Aorta (tissue), 5 donors: Measurements from ENCODE around the gene KRT15. TPM values are rescaled to one million over a fixed set of nuclear protein-coding genes. Genes with fewer than 3 reads are reported as not detected.
A peak's percentile ranks its signal among the peaks of the same experiment; 100 is the strongest.

ENCODE experiments used
- ATAC-seq: fragments of 200-7000 bp; cut with Tn5 transposase; one replicate; pipeline ENCODE4 v1.9.1; 2022; ENCODE audit warnings: moderate library complexity; ENCODE audit not compliant: low FRiP score
- DNase-seq, 2 donors: peaks; one replicate each; pipeline ENCODE4 v3.0.0-alpha.2; 2020
- H3K27ac ChIP-seq, 2 donors: one replicate each; pipeline ENCODE4 v1.5.1; 2013; ENCODE audit warnings: low read length in 2 of 2, mild to moderate bottlenecking in 2 of 2, moderate library complexity in 2 of 2, control low read depth in 1 of 2, inconsistent platforms in 1 of 2, low read depth in 1 of 2
- H3K27me3 ChIP-seq, 2 donors: one replicate each; pipeline ENCODE4 v1.6.1; 2013; ENCODE audit warnings: control low read depth in 1 of 2, low read length in 1 of 2, mild to moderate bottlenecking in 1 of 2, moderate library complexity in 1 of 2; ENCODE audit not compliant: insufficient read depth in 2 of 2, control insufficient read depth in 1 of 2
- H3K36me3 ChIP-seq, 2 donors: one replicate each; pipeline ENCODE4 v1.6.1; 2013; ENCODE audit warnings: control low read depth in 1 of 2, low read length in 1 of 2, mild to moderate bottlenecking in 1 of 2; ENCODE audit not compliant: insufficient read depth in 2 of 2, control insufficient read depth in 1 of 2
- H3K4me1 ChIP-seq, 2 donors: one replicate each; pipeline ENCODE4 v1.6.1; 2013; ENCODE audit warnings: low read length in 2 of 2, control low read depth in 1 of 2, mild to moderate bottlenecking in 1 of 2, moderate library complexity in 1 of 2; ENCODE audit not compliant: insufficient read depth in 2 of 2, control insufficient read depth in 1 of 2
- H3K4me3 ChIP-seq, 2 donors: one replicate each; pipeline ENCODE4 v1.5.1; 2013; ENCODE audit warnings: low read length in 2 of 2, control low read depth in 1 of 2, mild to moderate bottlenecking in 1 of 2
- H3K9me3 ChIP-seq: one replicate; pipeline ENCODE4 v1.6.1; 2013; ENCODE audit warnings: mild to moderate bottlenecking, low read length; ENCODE audit not compliant: control insufficient read depth
- WGBS, 2 donors: extraction: QIAGEN DNeasy Blood & Tissue Kit; methylation state at CpG; one replicate each; pipeline ENCODE4 v1.1.7; 2013; 5-methylcytosine and 5-hydroxymethylcytosine counted together
- intact Hi-C, 2 donors: fragments of 100-400 bp; cut with DNase I; formaldehyde crosslinking; loops; one replicate each; pipeline versions ENCODE4 v1.14.2 to v1.15.0; 2022
- polyA plus RNA-seq, 2 donors: library from polyadenylated mRNA; stranded (reverse); fragments of 200-250 nt; gene quantifications; one replicate each; pipeline ENCODE4 v1.2.3, GENCODE V29; 2013
- total RNA-seq, 2 donors: library from RNA; stranded (reverse); fragmentation: NEBNext Ultra II Directional; extraction: Animal tissue kit (Norgen Biotek cat#: 25700); gene quantifications; one replicate each; pipeline ENCODE4 v1.2.1, GENCODE V29; 2021
- donor health status: healthy with polysubstance abuse.
- donor health status: Bipolar disorder and iron deficiency.
- donor health status: DM: no; HTN: no; CAD: no.
- donor health status: DM: no; HTN: no; CAD: no.
- donor health status: DM: yes; HTN: yes; CAD: no.

The KRT15 gene
- total and polyA plus RNA-seq, 4 donors = 0.56 to 1.9 TPM; not detected in 2

- H3K36me3 ChIP-seq = no peaks in the 10 kb centered on the region
Observed at GRCh38 chr17:41496803-41497484, 21.7 kb downstream of the KRT15 start.

GRCh38 chr17:41494524-41494923 lies 24.2 kb downstream of the KRT15 start:
- 55 to 61% methylated on average over 2 of the region's 2 CpGs for WGBS, 2 donors
- ATAC-seq = no peak
- no peak overlapping the region for H3K4me3 ChIP-seq
- peak in 1 of 2 donors; percentile 44 for DNase-seq
- no peaks in the 10 kb centered on the region for H3K4me1 ChIP-seq
- no peaks in the 10 kb centered on the region for H3K9me3 ChIP-seq
- H3K27me3 ChIP-seq = no peaks in the 10 kb centered on the region
- no peaks in the 10 kb centered on the region for H3K36me3 ChIP-seq
- intact Hi-C loops = loop anchor here in 1 of 2 donors (5.0 kb wide), 1 partner anchor 53 kb away; no protein-coding TSS in a partner anchor
- H3K27ac ChIP-seq = no peak overlapping the region

More at GRCh38 chr17:41496803-41497484, 21.7 kb downstream of the KRT15 start:
- Histone ChIP-seq H3K4me1 (no peaks in the 10 kb centered on the region), H3K4me3 (no peak overlapping the region), H3K27ac (no peak overlapping the region), H3K27me3 (no peaks in the 10 kb centered on the region), H3K9me3 (no peaks in the 10 kb centered on the region)
- WGBS, 2 donors = 67 to 72% methylated on average over 12 of the region's 12 CpGs
- DNase-seq (peak in 1 of 2 donors; percentile 82), ATAC-seq (peak; percentile 78)
- intact Hi-C loops = no loop called here

- Histone ChIP-seq H3K27ac (no peak overlapping the region), H3K9me3 (no peaks in the 10 kb centered on the region), H3K27me3 (no peaks in the 10 kb centered on the region), H3K4me3 (no peak overlapping the region), H3K4me1 (no peaks in the 10 kb centered on the region), H3K36me3 (no peaks in the 10 kb centered on the region)
- 42 to 43% methylated on average over 4 of the region's 4 CpGs for WGBS, 2 donors
- ATAC-seq = no peak
- DNase-seq = peak; percentile 41 to 62
- intact Hi-C loops = loop anchor here in 1 of 2 donors (5.0 kb wide), 1 partner anchor 55 kb away; no protein-coding TSS in a partner anchor
Observed at GRCh38 chr17:41492771-41493170, 25.9 kb downstream of the KRT15 start.

GRCh38 chr17:41492351-41492750 lies 26.3 kb downstream of the KRT15 start:
- no peak overlapping the region for H3K27ac ChIP-seq
- ATAC-seq (peak; percentile 12), DNase-seq (peak; percentile 47 to 48)
- intact Hi-C loops = loop anchor here in 1 of 2 donors (5.0 kb wide), 1 partner anchor 55 kb away; no protein-coding TSS in a partner anchor
- H3K27me3 ChIP-seq = no peaks in the 10 kb centered on the region
- H3K4me1 ChIP-seq = no peaks in the 10 kb centered on the region
- H3K9me3 ChIP-seq = no peaks in the 10 kb centered on the region
- no peak overlapping the region for H3K4me3 ChIP-seq
- WGBS, 2 donors = 73 to 74% methylated on average over 6 of the region's 6 CpGs
- no peaks in the 10 kb centered on the region for H3K36me3 ChIP-seq

- intact Hi-C loops = loop anchor here in 1 of 2 donors (5.0 kb wide), 1 partner anchor 56 kb away; no protein-coding TSS in a partner anchor
- Histone ChIP-seq H3K4me1 (no peaks in the 10 kb centered on the region), H3K9me3 (no peaks in the 10 kb centered on the region), H3K27me3 (no peaks in the 10 kb centered on the region), H3K27ac (no peak overlapping the region), H3K4me3 (no peak overlapping the region), H3K36me3 (no peaks in the 10 kb centered on the region)
- WGBS, 2 donors = 85% methylated on average over 2 of the region's 2 CpGs
- ATAC-seq (no peak), DNase-seq (peak in 1 of 2 donors; percentile 25)
Observed at GRCh38 chr17:41491476-41491875, 27.2 kb downstream of the KRT15 start.

- no peaks in the 10 kb centered on the region for H3K4me1 ChIP-seq
- H3K27me3 ChIP-seq = no peaks in the 10 kb centered on the region
- no peak for ATAC-seq
- intact Hi-C loops = loop anchor here in 1 of 2 donors (5.0 kb wide), 1 partner anchor 57 kb away; no protein-coding TSS in a partner anchor
- DNase-seq = no peak
- no peaks in the 10 kb centered on the region for H3K9me3 ChIP-seq
- no peak overlapping the region for H3K27ac ChIP-seq
- no peaks in the 10 kb centered on the region for H3K36me3 ChIP-seq
- WGBS, 2 donors = 72 to 75% methylated on average over 10 of the region's 10 CpGs
- H3K4me3 ChIP-seq = no peak overlapping the region
Observed at GRCh38 chr17:41490000-41490990, 28.4 kb downstream of the KRT15 start.

GRCh38 chr17:41489531-41489930 lies 29.2 kb downstream of the KRT15 start, which contains the start of gene KRT36:
KRT36 (minus strand) TSS chr17:41489910; CDS start chr17:41489864, 46 bp downstream.
- Histone ChIP-seq H3K27me3 (no peaks in the 10 kb centered on the region), H3K4me1 (no peaks in the 10 kb centered on the region), H3K9me3 (no peaks in the 10 kb centered on the region), H3K27ac (no peak within 1 kb of the TSS), H3K4me3 (no peak within 1 kb of the TSS), H3K36me3 (no peaks in the 10 kb centered on the region)
- ATAC-seq = no peak
- WGBS, 2 donors = 92 to 94% methylated on average over 12 of the region's 12 CpGs
- intact Hi-C loops = no loop called here
- DNase-seq = no peak

- H3K27ac ChIP-seq = no peak overlapping the region
- DNase-seq = peak in 1 of 2 donors; percentile 82
- ATAC-seq = no peak
- no peaks in the 10 kb centered on the region for H3K9me3 ChIP-seq
- H3K4me3 ChIP-seq = no peak overlapping the region
- no peaks in the 10 kb centered on the region for H3K36me3 ChIP-seq
- no peaks in the 10 kb centered on the region for H3K27me3 ChIP-seq
- WGBS, 2 donors = 55 to 61% methylated on average over 29 of the region's 29 CpGs
- intact Hi-C loops = no loop called here
- H3K4me1 ChIP-seq = no peaks in the 10 kb centered on the region
Observed at GRCh38 chr17:41486809-41487530, 31.7 kb downstream of the KRT15 start.
